Prostate gland (tissue), 2 donors: ENCODE measurements around the gene CLASRP.

Experiments used
- POLR2A ChIP-seq: fragments of 450-650 bp; IDR thresholded peaks from one replicate; pipeline ENCODE4 v1.6.1; 2016; ENCODE audit warnings: antibody characterized with exemption, mild to moderate bottlenecking
- POLR2AphosphoS5 ChIP-seq: sonication (generic); formaldehyde crosslinking; IDR thresholded peaks from one replicate; pipeline ENCODE4 v1.6.1; 2017; ENCODE audit warnings: antibody characterized with exemption
- TF ChIP-seq, protein P1 (sequence below), 4 experiments: fragments of 200-600 bp in 2 of 4; fragments of 450-650 bp in 2 of 4; sonication (generic) in 2 of 4; IDR thresholded peaks; 1 replicate in 3 of 4; 2 replicates in 1 of 4; pipeline ENCODE4 v1.5.1; 2016 to 2019; ENCODE audit warnings: antibody characterized with exemption in 4 of 4, mild to moderate bottlenecking in 2 of 4, moderate library complexity in 2 of 4

DNA sequence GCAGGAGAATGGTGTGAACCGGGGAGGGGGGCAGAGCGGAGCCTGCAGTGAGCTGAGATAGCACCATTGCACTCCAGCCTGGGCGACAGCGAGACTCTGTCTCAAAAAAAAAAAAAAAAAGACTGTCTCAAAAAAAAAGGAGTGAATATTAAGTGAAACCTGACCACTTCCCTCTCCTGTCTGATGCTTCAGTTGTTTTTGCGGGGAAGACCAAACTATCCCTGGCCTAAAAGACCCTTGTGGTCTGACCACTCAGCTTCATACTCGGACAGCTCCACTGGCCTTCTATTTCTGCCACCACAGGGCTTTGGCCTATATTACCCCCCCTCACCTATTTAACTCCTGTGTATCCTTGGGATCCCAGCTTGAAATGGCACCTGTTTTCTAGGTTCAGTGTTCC, 2.3 kb downstream of the CLASRP start:
- TF ChIP-seq POLR2A (no peak), POLR2AphosphoS5 (no peak)
- TF ChIP-seq, protein P1, sequence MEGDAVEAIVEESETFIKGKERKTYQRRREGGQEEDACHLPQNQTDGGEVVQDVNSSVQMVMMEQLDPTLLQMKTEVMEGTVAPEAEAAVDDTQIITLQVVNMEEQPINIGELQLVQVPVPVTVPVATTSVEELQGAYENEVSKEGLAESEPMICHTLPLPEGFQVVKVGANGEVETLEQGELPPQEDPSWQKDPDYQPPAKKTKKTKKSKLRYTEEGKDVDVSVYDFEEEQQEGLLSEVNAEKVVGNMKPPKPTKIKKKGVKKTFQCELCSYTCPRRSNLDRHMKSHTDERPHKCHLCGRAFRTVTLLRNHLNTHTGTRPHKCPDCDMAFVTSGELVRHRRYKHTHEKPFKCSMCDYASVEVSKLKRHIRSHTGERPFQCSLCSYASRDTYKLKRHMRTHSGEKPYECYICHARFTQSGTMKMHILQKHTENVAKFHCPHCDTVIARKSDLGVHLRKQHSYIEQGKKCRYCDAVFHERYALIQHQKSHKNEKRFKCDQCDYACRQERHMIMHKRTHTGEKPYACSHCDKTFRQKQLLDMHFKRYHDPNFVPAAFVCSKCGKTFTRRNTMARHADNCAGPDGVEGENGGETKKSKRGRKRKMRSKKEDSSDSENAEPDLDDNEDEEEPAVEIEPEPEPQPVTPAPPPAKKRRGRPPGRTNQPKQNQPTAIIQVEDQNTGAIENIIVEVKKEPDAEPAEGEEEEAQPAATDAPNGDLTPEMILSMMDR (IDR thresholded peaks at IDR 0.05), result no peak
